ENCODE results near the gene NBEAL2.

NBEAL2 gene

DNA sequence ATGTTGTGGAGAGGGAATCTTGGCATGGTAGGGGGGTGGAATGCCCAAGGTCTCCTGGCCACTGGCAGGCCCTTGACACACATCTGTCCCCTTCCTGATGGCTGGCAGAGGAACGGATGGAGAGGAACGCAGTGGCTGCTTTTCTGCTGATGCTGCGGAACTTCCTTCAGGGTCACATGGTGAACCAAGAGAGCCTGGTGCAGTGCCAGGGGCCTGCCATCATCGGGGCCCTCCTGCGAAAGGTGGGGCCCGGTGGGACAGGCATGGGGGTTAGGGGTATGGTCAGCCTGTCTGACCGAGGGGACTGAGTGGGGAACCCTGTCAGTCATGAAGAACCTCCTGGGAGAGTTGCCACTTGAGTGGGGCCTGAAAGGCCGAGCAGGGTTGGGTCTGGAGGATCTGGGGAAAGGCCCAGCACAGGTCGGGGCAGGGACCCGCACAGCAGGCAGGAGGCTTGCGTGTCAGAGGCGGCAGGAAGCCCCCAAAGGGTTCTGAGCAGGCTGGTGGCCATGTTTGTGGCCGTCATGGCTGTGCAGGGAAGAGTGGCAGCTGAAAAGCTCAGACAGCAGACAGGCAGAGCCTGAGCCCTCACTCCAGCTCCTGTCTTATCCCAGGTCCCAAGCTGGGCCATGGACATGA is 18.1 kb downstream of the NBEAL2 start:
- Histone ChIP-seq H3K9ac (ENCODE audit: low read length) (no peak overlapping the region), H3K36me3 (ENCODE audit: low read length) (no peaks in the 10 kb centered on the region), H3K4me3 (ENCODE audit: insufficient read depth, low read length, poor library complexity, severe bottlenecking) (no peak overlapping the region), H2AFZ (ENCODE audit: low read depth, low read length, severe bottlenecking) (no peak overlapping the region), H3F3A (ENCODE audit: insufficient read depth) (no peaks in the 10 kb centered on the region), H3K9me3 (ENCODE audit: insufficient read depth, low read length) (no peaks in the 10 kb centered on the region), H3K9me2 (replicated peaks; ENCODE audit: insufficient read depth, low read length) (no peaks in the 10 kb centered on the region), H4K20me1 (ENCODE audit: low read depth, low read length) (no peaks in the 10 kb centered on the region), H3K4me2 (ENCODE audit: low read depth, low read length, poor library complexity, severe bottlenecking) (no peak overlapping the region), H3K27ac (ENCODE audit: low read depth, low read length) (no peak overlapping the region), H3K27me3 (ENCODE audit: low read length) (no peaks in the 10 kb centered on the region), H3K79me2 (ENCODE audit: insufficient read depth, low read length) (no peaks in the 10 kb centered on the region)
- TF ChIP-seq, protein P1, sequence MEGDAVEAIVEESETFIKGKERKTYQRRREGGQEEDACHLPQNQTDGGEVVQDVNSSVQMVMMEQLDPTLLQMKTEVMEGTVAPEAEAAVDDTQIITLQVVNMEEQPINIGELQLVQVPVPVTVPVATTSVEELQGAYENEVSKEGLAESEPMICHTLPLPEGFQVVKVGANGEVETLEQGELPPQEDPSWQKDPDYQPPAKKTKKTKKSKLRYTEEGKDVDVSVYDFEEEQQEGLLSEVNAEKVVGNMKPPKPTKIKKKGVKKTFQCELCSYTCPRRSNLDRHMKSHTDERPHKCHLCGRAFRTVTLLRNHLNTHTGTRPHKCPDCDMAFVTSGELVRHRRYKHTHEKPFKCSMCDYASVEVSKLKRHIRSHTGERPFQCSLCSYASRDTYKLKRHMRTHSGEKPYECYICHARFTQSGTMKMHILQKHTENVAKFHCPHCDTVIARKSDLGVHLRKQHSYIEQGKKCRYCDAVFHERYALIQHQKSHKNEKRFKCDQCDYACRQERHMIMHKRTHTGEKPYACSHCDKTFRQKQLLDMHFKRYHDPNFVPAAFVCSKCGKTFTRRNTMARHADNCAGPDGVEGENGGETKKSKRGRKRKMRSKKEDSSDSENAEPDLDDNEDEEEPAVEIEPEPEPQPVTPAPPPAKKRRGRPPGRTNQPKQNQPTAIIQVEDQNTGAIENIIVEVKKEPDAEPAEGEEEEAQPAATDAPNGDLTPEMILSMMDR (IDR thresholded peaks at IDR 0.05; ENCODE audit: insufficient read depth, low read length, poor library complexity, severe bottlenecking), result no peak
- TF ChIP-seq EZH2phosphoT487 (conservative IDR thresholded peaks at IDR 0.05; ENCODE audit: low read length), result no peak

DNA sequence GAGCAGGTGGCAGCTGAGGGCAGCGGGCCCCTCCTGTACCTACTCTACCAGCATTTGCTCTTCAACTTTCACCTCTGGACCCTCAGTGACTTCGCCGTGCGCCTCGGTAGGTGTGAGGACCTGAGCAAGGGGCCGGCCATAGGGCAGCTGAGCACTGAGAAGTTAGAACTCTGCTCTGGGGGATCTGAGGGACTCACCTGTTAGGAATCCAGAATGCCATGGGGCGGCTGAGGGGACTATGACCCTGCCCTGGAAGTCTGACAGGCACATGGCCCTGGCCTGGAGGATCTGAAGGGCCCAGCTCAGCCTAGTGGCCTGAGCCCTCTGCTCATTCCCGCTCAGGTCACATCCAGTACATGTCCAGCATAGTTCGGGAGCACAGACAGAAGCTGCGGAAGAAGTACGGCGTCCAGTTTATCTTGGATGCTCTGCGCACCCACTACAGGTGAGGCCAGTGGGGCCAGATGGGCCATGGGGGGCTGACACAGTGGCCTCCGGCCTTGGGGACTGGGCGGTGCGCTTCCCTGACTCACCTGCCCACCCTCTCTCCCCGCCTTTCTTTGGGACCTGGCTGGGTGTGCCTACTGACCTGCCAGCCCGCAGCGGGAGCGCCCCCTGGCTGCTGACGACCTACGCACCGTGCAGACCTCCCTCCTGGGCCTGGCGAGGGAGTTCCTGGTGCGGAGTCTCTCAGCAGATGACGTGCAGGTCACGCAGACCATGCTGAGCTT is 18.8 kb downstream of the NBEAL2 start:
- H3K4me3 ChIP-seq (ENCODE audit: insufficient read depth, low read length, poor library complexity, severe bottlenecking), result no peak overlapping the region
- no peaks in the 10 kb centered on the region for H3K27me3 ChIP-seq (ENCODE audit: low read length)
- H3K79me2 ChIP-seq (ENCODE audit: insufficient read depth, low read length), result no peaks in the 10 kb centered on the region
- no peaks in the 10 kb centered on the region for H3K36me3 ChIP-seq (ENCODE audit: low read length)
- H3K9me3 ChIP-seq (ENCODE audit: insufficient read depth, low read length), result no peaks in the 10 kb centered on the region
- H3K27ac ChIP-seq (ENCODE audit: low read depth, low read length), result no peak overlapping the region
- TF ChIP-seq EZH2phosphoT487 (conservative IDR thresholded peaks at IDR 0.05; ENCODE audit: low read length), result no peak
- TF ChIP-seq, protein P1 (IDR thresholded peaks at IDR 0.05; ENCODE audit: insufficient read depth, low read length, poor library complexity, severe bottlenecking), result peak; percentile 82
- no peak overlapping the region for H2AFZ ChIP-seq (ENCODE audit: low read depth, low read length, severe bottlenecking)
- H3K4me2 ChIP-seq (ENCODE audit: low read depth, low read length, poor library complexity, severe bottlenecking), result no peak overlapping the region
- H3F3A ChIP-seq (ENCODE audit: insufficient read depth), result no peaks in the 10 kb centered on the region
- H3K9ac ChIP-seq (ENCODE audit: low read length), result no peak overlapping the region
- H3K9me2 ChIP-seq (replicated peaks; ENCODE audit: insufficient read depth, low read length), result no peaks in the 10 kb centered on the region
- H4K20me1 ChIP-seq (ENCODE audit: low read depth, low read length), result no peaks in the 10 kb centered on the region

DNA sequence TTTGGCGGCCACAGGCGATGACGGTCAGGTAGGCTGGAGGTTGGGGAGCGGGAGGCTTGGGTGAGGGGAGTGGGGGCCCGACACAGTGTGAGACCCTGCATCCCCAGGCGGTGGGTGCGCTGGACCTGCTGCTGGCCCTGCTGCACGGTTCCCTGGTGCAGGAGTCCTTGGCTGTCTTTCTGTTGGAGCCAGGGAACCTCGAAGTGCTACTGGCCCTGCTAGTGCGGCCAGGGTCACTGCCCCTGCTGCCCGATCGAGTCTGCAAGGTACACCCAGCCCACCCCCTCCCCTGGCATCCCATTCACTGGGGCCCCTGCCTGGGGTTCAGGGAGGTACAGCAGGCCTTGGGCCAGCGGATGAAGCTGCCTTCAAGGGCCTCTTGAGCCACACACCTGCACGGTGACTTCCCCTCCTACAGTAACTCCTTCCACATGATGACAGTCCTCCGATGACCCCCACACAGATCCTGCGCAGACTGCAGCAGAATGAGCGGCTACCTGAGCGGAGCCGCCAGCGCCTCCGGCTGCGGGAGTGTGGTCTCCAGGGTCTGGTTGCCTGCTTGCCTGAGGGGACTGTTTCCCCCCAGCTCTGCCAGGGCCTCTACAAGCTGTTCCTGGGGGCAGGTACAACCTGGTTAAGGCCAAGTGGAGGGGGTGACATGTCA is 19.5 kb downstream of the NBEAL2 start:
- Histone ChIP-seq H3K4me2 (ENCODE audit: low read depth, low read length, poor library complexity, severe bottlenecking) (no peak overlapping the region), H3K27me3 (ENCODE audit: low read length) (no peaks in the 10 kb centered on the region), H3K4me3 (ENCODE audit: insufficient read depth, low read length, poor library complexity, severe bottlenecking) (no peak overlapping the region), H3F3A (ENCODE audit: insufficient read depth) (no peaks in the 10 kb centered on the region), H3K36me3 (ENCODE audit: low read length) (no peaks in the 10 kb centered on the region), H4K20me1 (ENCODE audit: low read depth, low read length) (no peaks in the 10 kb centered on the region), H3K27ac (ENCODE audit: low read depth, low read length) (no peak overlapping the region), H3K9me2 (replicated peaks; ENCODE audit: insufficient read depth, low read length) (no peaks in the 10 kb centered on the region), H2AFZ (ENCODE audit: low read depth, low read length, severe bottlenecking) (no peak overlapping the region), H3K79me2 (ENCODE audit: insufficient read depth, low read length) (no peaks in the 10 kb centered on the region), H3K9ac (ENCODE audit: low read length) (no peak overlapping the region), H3K9me3 (ENCODE audit: insufficient read depth, low read length) (no peaks in the 10 kb centered on the region)
- TF ChIP-seq EZH2phosphoT487 (conservative IDR thresholded peaks at IDR 0.05; ENCODE audit: low read length), result no peak
- TF ChIP-seq, protein P1 (IDR thresholded peaks at IDR 0.05; ENCODE audit: insufficient read depth, low read length, poor library complexity, severe bottlenecking), result no peak

Measured in SU-DHL-6 (cell line).